GM10266 (cell line): Measurements from ENCODE around the gene KLHL29.
A peak's percentile ranks its signal among the peaks of the same experiment; 100 is the strongest.

ENCODE experiments used
- DNase-seq: peaks from one replicate; pipeline ENCODE4 v3.0.0; 2012; ENCODE audit errors: extremely low spot score
- CTCF ChIP-seq: IDR thresholded peaks from 2 replicates; pipeline ENCODE4 v1.5.1; 2012; ENCODE audit warnings: mild to moderate bottlenecking, low read depth; ENCODE audit not compliant: control insufficient read depth, insufficient read depth; ENCODE audit errors: missing control alignments

KLHL29 gene

GRCh38 chr2:23657934-23658333 lies 273.0 kb downstream of the KLHL29 start:
- TF ChIP-seq CTCF: no peak

GRCh38 chr2:23658466-23658942 lies 273.5 kb downstream of the KLHL29 start:
- DNase-seq: peak; percentile 79
- TF ChIP-seq CTCF: no peak

More at GRCh38 chr2:23657934-23658333, 273.0 kb downstream of the KLHL29 start:
- DNase-seq: no peak

- no peak for TF ChIP-seq CTCF
- no peak for DNase-seq
Observed at GRCh38 chr2:23659328-23659727, 274.3 kb downstream of the KLHL29 start.

- no peak for DNase-seq
- TF ChIP-seq CTCF: no peak
Observed at GRCh38 chr2:23659773-23660172, 274.8 kb downstream of the KLHL29 start.

DNA sequence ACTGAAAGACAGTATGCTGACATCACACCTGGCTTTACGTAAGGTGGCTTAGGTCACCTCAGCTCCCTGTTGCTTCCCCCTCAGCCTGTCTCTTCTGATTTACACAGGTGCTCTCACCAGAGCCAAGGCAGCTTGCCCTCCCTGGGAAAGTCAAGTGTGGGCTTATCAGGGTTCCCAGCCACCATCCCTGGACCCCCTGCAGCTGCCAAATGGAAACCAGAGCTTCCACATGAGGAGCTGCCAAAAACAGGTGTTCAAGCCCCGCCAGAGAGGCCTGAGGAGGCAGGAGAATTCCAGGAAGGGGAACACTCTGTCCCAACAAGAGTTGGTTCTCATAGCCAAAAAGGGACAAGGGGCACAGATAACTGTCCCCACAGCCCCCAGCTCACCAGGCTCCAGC lies 275.3 kb downstream of the KLHL29 start:
- no peak for TF ChIP-seq CTCF
- no peak for DNase-seq

- no peak for DNase-seq
- no peak for TF ChIP-seq CTCF
Observed at GRCh38 chr2:23661276-23662050, 276.5 kb downstream of the KLHL29 start.

- TF ChIP-seq CTCF: no peak
- DNase-seq: no peak
Observed at GRCh38 chr2:23662466-23662865, 277.5 kb downstream of the KLHL29 start.
